Upper lobe of left lung (tissue), 6 donors: ENCODE results near the gene METRNL. TPM values are rescaled to one million over a fixed set of nuclear protein-coding genes. Genes with fewer than 3 reads are reported as not detected.
A peak's percentile ranks its signal among the peaks of the same experiment; 100 is the strongest.

ENCODE experiments used
- ATAC-seq, 2 donors: fragments of 200-7000 bp; cut with Tn5 transposase; one replicate each; pipeline ENCODE4 v1.9.1; 2022; ENCODE audit warnings: mild to moderate bottlenecking in 2 of 2, moderate library complexity in 2 of 2; ENCODE audit not compliant: low FRiP score in 2 of 2
- DNase-seq, 2 donors: peaks; one replicate each; pipeline ENCODE4 v3.0.0-alpha.2; 2019 to 2020
- H3K27ac ChIP-seq, 4 donors: fragments of 200-600 bp; sonication (generic); one replicate each; pipeline ENCODE4 v1.5.1; 2016 to 2019
- H3K27me3 ChIP-seq, 4 donors: fragments of 200-600 bp; sonication (generic); one replicate each; pipeline ENCODE4 v1.5.1; 2017 to 2019
- H3K36me3 ChIP-seq, 4 donors: fragments of 200-600 bp; sonication (generic); one replicate each; pipeline ENCODE4 v1.5.1; 2016 to 2019
- H3K4me1 ChIP-seq, 4 donors: fragments of 200-600 bp; sonication (generic); one replicate each; pipeline ENCODE4 v1.5.1; 2018 to 2019
- H3K4me3 ChIP-seq, 4 donors: fragments of 200-600 bp; sonication (generic); one replicate each; pipeline ENCODE4 v1.5.1; 2017 to 2019; ENCODE audit warnings: mild to moderate bottlenecking in 2 of 4, moderate library complexity in 1 of 4
- H3K9me3 ChIP-seq, 4 donors: fragments of 200-600 bp; sonication (generic); one replicate each; pipeline ENCODE4 v1.5.1; 2018 to 2019
- EP300 ChIP-seq, 4 donors: sonication (generic); formaldehyde crosslinking; IDR thresholded peaks; one replicate each; pipeline ENCODE4 v1.5.1; 2017; ENCODE audit warnings: antibody characterized with exemption in 4 of 4, control low read depth in 2 of 4
- POLR2A ChIP-seq, 4 donors: fragments of 450-650 bp; IDR thresholded peaks; one replicate each; pipeline ENCODE4 v1.5.1; 2016 to 2017; ENCODE audit warnings: antibody characterized with exemption in 4 of 4, mild to moderate bottlenecking in 2 of 4
- POLR2AphosphoS5 ChIP-seq, 2 donors: sonication (generic); formaldehyde crosslinking; IDR thresholded peaks; one replicate each; pipeline ENCODE4 v1.5.1; 2017; ENCODE audit warnings: antibody characterized with exemption in 2 of 2
- WGBS, 2 donors: methylation state at CpG; one replicate each; pipeline ENCODE4 v1.1.5; 2017 to 2018; 5-methylcytosine and 5-hydroxymethylcytosine counted together
- total RNA-seq, 6 donors: library from RNA; depleted of rRNA in 4 of 6; stranded (reverse); fragments of >200 nt in 4 of 6; gene quantifications; one replicate each; pipeline versions ENCODE4 v1.1.0 to v1.2.1, GENCODE V29; 2016 to 2021
- TF ChIP-seq, protein P1 (sequence below), 6 experiments: fragments of 450-650 bp in 4 of 6; fragments of 200-600 bp in 2 of 6; sonication (generic) in 2 of 6; IDR thresholded peaks; one replicate each; pipeline ENCODE4 v1.5.1; 2016 to 2019; ENCODE audit warnings: antibody characterized with exemption in 6 of 6
- donor health status: DM: no; HTN: no; CAD: no; lungs with moderate emphysema.
- donor health status: DM: no; HTN: yes; CAD: no; lungs with severe emphysema.

The METRNL gene
- total RNA-seq, 6 donors from 2014 or later = 59.4 to 120 (median 76.4) TPM

- H3K27me3 ChIP-seq = no peaks in the 10 kb centered on the region
- ATAC-seq (no peak), DNase-seq (no peak)
- H3K27ac ChIP-seq = no peak overlapping the region
- no peaks in the 10 kb centered on the region for H3K9me3 ChIP-seq
- no peak overlapping the region for H3K4me3 ChIP-seq
- peaks cover 0 to 9% (median 2%) of the 10 kb centered on the region in 4 donors for H3K4me1 ChIP-seq
- no peaks in the 10 kb centered on the region for H3K36me3 ChIP-seq
- no peak for TF ChIP-seq POLR2AphosphoS5 (IDR thresholded peaks at IDR 0.05)
- TF ChIP-seq POLR2A (IDR thresholded peaks at IDR 0.05) = no peak
- no peak for TF ChIP-seq EP300 (IDR thresholded peaks at IDR 0.05)
- TF ChIP-seq, protein P1, sequence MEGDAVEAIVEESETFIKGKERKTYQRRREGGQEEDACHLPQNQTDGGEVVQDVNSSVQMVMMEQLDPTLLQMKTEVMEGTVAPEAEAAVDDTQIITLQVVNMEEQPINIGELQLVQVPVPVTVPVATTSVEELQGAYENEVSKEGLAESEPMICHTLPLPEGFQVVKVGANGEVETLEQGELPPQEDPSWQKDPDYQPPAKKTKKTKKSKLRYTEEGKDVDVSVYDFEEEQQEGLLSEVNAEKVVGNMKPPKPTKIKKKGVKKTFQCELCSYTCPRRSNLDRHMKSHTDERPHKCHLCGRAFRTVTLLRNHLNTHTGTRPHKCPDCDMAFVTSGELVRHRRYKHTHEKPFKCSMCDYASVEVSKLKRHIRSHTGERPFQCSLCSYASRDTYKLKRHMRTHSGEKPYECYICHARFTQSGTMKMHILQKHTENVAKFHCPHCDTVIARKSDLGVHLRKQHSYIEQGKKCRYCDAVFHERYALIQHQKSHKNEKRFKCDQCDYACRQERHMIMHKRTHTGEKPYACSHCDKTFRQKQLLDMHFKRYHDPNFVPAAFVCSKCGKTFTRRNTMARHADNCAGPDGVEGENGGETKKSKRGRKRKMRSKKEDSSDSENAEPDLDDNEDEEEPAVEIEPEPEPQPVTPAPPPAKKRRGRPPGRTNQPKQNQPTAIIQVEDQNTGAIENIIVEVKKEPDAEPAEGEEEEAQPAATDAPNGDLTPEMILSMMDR (IDR thresholded peaks at IDR 0.05) = no peak
- WGBS, 2 donors = 89 to 96% methylated on average over 6 to 8 of the region's 8 CpGs
Observed at GRCh38 chr17:83061586-83061985, 17.8 kb upstream of the METRNL start.

- no peak overlapping the region for H3K27ac ChIP-seq
- peak; percentile 18 to 55 for DNase-seq
- 76 to 90% methylated on average over 2 to 16 of the region's 24 CpGs for WGBS, 2 donors
Observed at GRCh38 chr17:83062011-83062817, 17.2 kb upstream of the METRNL start.

GRCh38 chr17:83062818-83063671 is 16.4 kb upstream of the METRNL start:
- Histone ChIP-seq H3K36me3 (no peaks in the 10 kb centered on the region), H3K9me3 (no peaks in the 10 kb centered on the region), H3K4me1 (peaks cover 0 to 9% (median 2%) of the 10 kb centered on the region in 4 donors), H3K4me3 (no peak overlapping the region), H3K27me3 (no peaks in the 10 kb centered on the region), H3K27ac (no peak overlapping the region)
- ATAC-seq (no peak), DNase-seq (peak; percentile 13 to 58)
- TF ChIP-seq POLR2AphosphoS5 (IDR thresholded peaks at IDR 0.05) (no peak), EP300 (IDR thresholded peaks at IDR 0.05) (no peak), POLR2A (IDR thresholded peaks at IDR 0.05) (no peak)
- TF ChIP-seq, protein P1 (IDR thresholded peaks at IDR 0.05) = no peak
- 76 to 93% methylated on average over 20 to 30 of the region's 30 CpGs for WGBS, 2 donors

More at GRCh38 chr17:83062011-83062817, 17.2 kb upstream of the METRNL start:
- H3K36me3 ChIP-seq = no peaks in the 10 kb centered on the region
- no peaks in the 10 kb centered on the region for H3K27me3 ChIP-seq
- no peaks in the 10 kb centered on the region for H3K9me3 ChIP-seq
- TF ChIP-seq POLR2A (IDR thresholded peaks at IDR 0.05) = no peak
- TF ChIP-seq, protein P1 (IDR thresholded peaks at IDR 0.05) = no peak
- no peak for TF ChIP-seq EP300 (IDR thresholded peaks at IDR 0.05)
- TF ChIP-seq POLR2AphosphoS5 (IDR thresholded peaks at IDR 0.05) = no peak
- ATAC-seq = no peak
- peaks cover 0 to 9% (median 2%) of the 10 kb centered on the region in 4 donors for H3K4me1 ChIP-seq
- H3K4me3 ChIP-seq = no peak overlapping the region

GRCh38 chr17:83064021-83064731 is 15.2 kb upstream of the METRNL start:
- Histone ChIP-seq H3K9me3 (no peaks in the 10 kb centered on the region), H3K27me3 (no peaks in the 10 kb centered on the region), H3K4me3 (no peak overlapping the region), H3K36me3 (no peaks in the 10 kb centered on the region), H3K4me1 (peaks cover 0 to 9% (median 2%) of the 10 kb centered on the region in 4 donors), H3K27ac (no peak overlapping the region)
- 85 to 91% methylated on average over 11 to 18 of the region's 18 CpGs for WGBS, 2 donors
- ATAC-seq (peak in 1 of 2 donors; percentile 16), DNase-seq (peak; percentile 13 to 65)
- TF ChIP-seq POLR2A (IDR thresholded peaks at IDR 0.05) (no peak), EP300 (IDR thresholded peaks at IDR 0.05) (no peak), POLR2AphosphoS5 (IDR thresholded peaks at IDR 0.05) (no peak)
- TF ChIP-seq, protein P1 (IDR thresholded peaks at IDR 0.05) = no peak
